Mesenchymal stem cell (in vitro differentiated cells and primary cell): Measurements from ENCODE around the gene DGKG.

ENCODE experiments used
- DNase-seq: peaks from one replicate; pipeline ENCODE4 v3.0.0-alpha.2; 2013
- H2AFZ ChIP-seq: one replicate; pipeline ENCODE4 v1.6.1; 2013; ENCODE audit warnings: low read depth, mild to moderate bottlenecking, control low read depth, inconsistent platforms, low read length, moderate library complexity
- H2AK5ac ChIP-seq: 2 replicates; pipeline ENCODE4 v1.6.1; 2013; ENCODE audit warnings: low read length, moderate library complexity, mild to moderate bottlenecking, inconsistent platforms; ENCODE audit not compliant: severe bottlenecking
- H2BK120ac ChIP-seq: one replicate; pipeline ENCODE4 v1.6.1; 2013; ENCODE audit warnings: low read depth, mild to moderate bottlenecking, inconsistent platforms, low read length, moderate library complexity
- H2BK12ac ChIP-seq, 2 experiments: one replicate each; pipeline ENCODE4 v1.6.1; 2013; ENCODE audit warnings: inconsistent platforms in 2 of 2, low read length in 2 of 2, mild to moderate bottlenecking in 2 of 2, moderate library complexity in 2 of 2, control low read depth in 1 of 2
- H2BK15ac ChIP-seq: one replicate; pipeline ENCODE4 v1.6.1; 2013; ENCODE audit warnings: mild to moderate bottlenecking, low read depth, inconsistent platforms; ENCODE audit not compliant: poor library complexity, severe bottlenecking
- H2BK5ac ChIP-seq: 2 replicates; pipeline ENCODE4 v1.6.1; 2013; ENCODE audit warnings: low read depth, mild to moderate bottlenecking, low read length, control low read depth, inconsistent platforms; ENCODE audit not compliant: poor library complexity, severe bottlenecking
- H3K14ac ChIP-seq, 2 experiments: one replicate each; pipeline ENCODE4 v1.6.1; 2013; ENCODE audit warnings: inconsistent platforms in 2 of 2, low read length in 2 of 2, control low read depth in 1 of 2, mild to moderate bottlenecking in 1 of 2, moderate library complexity in 1 of 2
- H3K18ac ChIP-seq, 2 experiments: one replicate each; pipeline ENCODE4 v1.6.1; 2013; ENCODE audit warnings: inconsistent platforms in 2 of 2, low read length in 2 of 2, control low read depth in 1 of 2, low read depth in 1 of 2, mild to moderate bottlenecking in 1 of 2
- H3K23ac ChIP-seq, 2 experiments: one replicate each; pipeline ENCODE4 v1.6.1; 2013; ENCODE audit warnings: inconsistent platforms in 2 of 2, low read length in 2 of 2, mild to moderate bottlenecking in 2 of 2, moderate library complexity in 2 of 2, control low read depth in 1 of 2
- H3K27ac ChIP-seq: 2 replicates; pipeline ENCODE4 v1.5.1; 2013; ENCODE audit warnings: mild to moderate bottlenecking, moderate library complexity, low read length, control low read depth, inconsistent platforms; ENCODE audit not compliant: poor library complexity, severe bottlenecking
- H3K27me3 ChIP-seq, 2 experiments: 2 replicates each; pipeline versions ENCODE4 v1.6.1 to v1.7.0; 2013; ENCODE audit warnings: low read length in 2 of 2, mild to moderate bottlenecking in 2 of 2, moderate library complexity in 2 of 2, control low read depth in 1 of 2, inconsistent platforms in 1 of 2; ENCODE audit not compliant: control insufficient read depth in 1 of 2, insufficient read depth in 1 of 2
- H3K36me3 ChIP-seq, 2 experiments: 2 replicates each; pipeline versions ENCODE4 v1.6.1 to v1.7.0; 2013; ENCODE audit warnings: low read length in 2 of 2, control low read depth in 1 of 2, inconsistent platforms in 1 of 2, low read depth in 1 of 2, mild to moderate bottlenecking in 1 of 2; ENCODE audit not compliant: insufficient read depth in 2 of 2, control insufficient read depth in 1 of 2
- H3K4ac ChIP-seq, 2 experiments: one replicate each; pipeline ENCODE4 v1.6.1; 2013; ENCODE audit warnings: inconsistent platforms in 2 of 2, low read length in 2 of 2, mild to moderate bottlenecking in 2 of 2, moderate library complexity in 2 of 2, control low read depth in 1 of 2, low read depth in 1 of 2
- H3K4me1 ChIP-seq: 2 replicates; pipeline ENCODE4 v1.6.1; 2013; ENCODE audit warnings: low read depth, low read length, control low read depth; ENCODE audit not compliant: control insufficient read depth, insufficient read depth
- H3K4me2 ChIP-seq: 2 replicates; pipeline ENCODE4 v1.6.1; 2013; ENCODE audit warnings: low read length, mild to moderate bottlenecking, inconsistent platforms; ENCODE audit not compliant: poor library complexity, severe bottlenecking
- H3K4me3 ChIP-seq, 2 experiments: 2 replicates each; pipeline versions ENCODE4 v1.5.1 to v1.7.0; 2013; ENCODE audit warnings: low read length in 2 of 2, mild to moderate bottlenecking in 2 of 2, control low read depth in 1 of 2, low read depth in 1 of 2; ENCODE audit not compliant: insufficient read depth in 1 of 2
- H3K79me1 ChIP-seq: replicated peaks from 2 replicates; pipeline ENCODE4 v1.6.1; 2013; ENCODE audit warnings: mild to moderate bottlenecking, control low read depth, low read length, inconsistent platforms; ENCODE audit not compliant: poor library complexity, severe bottlenecking
- H3K9ac ChIP-seq: 2 replicates; pipeline ENCODE4 v1.7.0; 2013; ENCODE audit warnings: mild to moderate bottlenecking, low read length, moderate library complexity
- H3K9me3 ChIP-seq: 2 replicates; pipeline ENCODE4 v1.7.0; 2013; ENCODE audit warnings: mild to moderate bottlenecking, low read length; ENCODE audit not compliant: control insufficient read depth
- H4K8ac ChIP-seq: one replicate; pipeline ENCODE4 v1.6.1; 2013; ENCODE audit warnings: inconsistent platforms, mild to moderate bottlenecking, low read length, moderate library complexity
- H4K91ac ChIP-seq: one replicate; pipeline ENCODE4 v1.6.1; 2013; ENCODE audit warnings: mild to moderate bottlenecking, low read length, inconsistent platforms
- WGBS: methylation state at CpG from one replicate; pipeline ENCODE4 v1.1.7; 2013; ENCODE audit warnings: mixed read lengths; 5-methylcytosine and 5-hydroxymethylcytosine counted together

DGKG gene

DNA sequence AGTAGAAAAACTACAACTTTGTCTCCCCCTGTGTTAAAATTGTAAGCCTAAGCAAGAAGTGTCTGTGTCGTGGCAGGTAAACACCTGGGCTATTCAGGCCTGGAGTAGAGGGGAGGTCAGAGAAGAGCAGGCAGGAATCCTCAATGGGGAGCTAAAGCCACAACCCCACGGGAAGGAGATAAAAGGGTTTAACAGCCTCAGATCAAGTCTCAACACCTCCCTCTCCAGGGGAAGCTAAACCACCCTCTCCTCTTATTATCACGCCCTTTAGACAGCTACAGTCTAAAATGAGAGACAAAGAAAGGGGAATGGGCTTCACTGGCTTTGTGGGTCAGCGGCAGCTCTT, 264.7 kb downstream of the DGKG start:
- Histone ChIP-seq H3K27me3 (no peaks in the 10 kb centered on the region), H3K4me1 (peaks cover 19% of the 10 kb centered on the region), H3K23ac (no peak overlapping the region), H4K8ac (peak overlapping the region; percentile 42), H2AK5ac (peak overlapping the region; percentile 83), H3K4me2 (peak overlapping the region; percentile 71), H2BK120ac (no peak overlapping the region), H3K36me3 (peaks cover 11 to 76% of the 10 kb centered on the region in 2 experiments), H3K9ac (peak overlapping the region; percentile 77), H3K27ac (peak overlapping the region; percentile 97), H3K9me3 (no peaks in the 10 kb centered on the region), H2BK12ac (peak overlapping the region in 1 of 2 experiments; percentile 53), H2AFZ (no peak overlapping the region), H3K79me1 (peaks cover 27% of the 10 kb centered on the region), H4K91ac (no peak overlapping the region), H2BK5ac (peak overlapping the region; percentile 77), H3K4ac (no peak overlapping the region), H3K18ac (peak overlapping the region; percentile 26 to 65), H2BK15ac (no peak overlapping the region), H3K4me3 (peak overlapping the region in 1 of 2 experiments; percentile 73), H3K14ac (no peak overlapping the region)
- DNase-seq: no peak
- 0% methylated on average over 3 of the region's 4 CpGs for WGBS
